HCT116 (cell line): Measurements from ENCODE around the gene SPEF2. TPM values are rescaled to one million over a fixed set of nuclear protein-coding genes. Genes with fewer than 3 reads are reported as not detected.

Experiments
- ATAC-seq: fragments of 200-7000 bp; cut with Tn5 transposase; 2 replicates; pipeline ENCODE4 v1.9.1; 2020; ENCODE audit warnings: mild to moderate bottlenecking, moderate library complexity
- BruUV-seq: library from RNA; stranded (reverse); fragments of 400-500 nt; replicated peaks from 2 replicates; lab custom pipeline; 2021; lab: Mats Ljungman, UMichigan
- CTCF ChIA-PET: fragments of 300-600 bp; sonication (Branson Sonifier 250); formaldehyde crosslinking; loops from one replicate; lab custom pipeline; 2021; ENCODE audit warnings: antibody characterized with exemption; lab: Charles Lee
- POLR2A ChIA-PET: fragments of 300-600, 350-600 bp; sonication (Branson Sonifier 250); formaldehyde crosslinking; loops from one replicate; lab custom pipeline; 2021; ENCODE audit warnings: antibody characterized with exemption; lab: Charles Lee
- RAD21 ChIA-PET, 2 experiments: fragments of 300-600 bp; sonication (Branson Sonifier 250); formaldehyde crosslinking; loops; one replicate each; lab custom pipeline; 2023; ENCODE audit warnings: low total read pairs in 2 of 2; ENCODE audit not compliant: uncharacterized antibody in 2 of 2, unreplicated experiment in 2 of 2, low non-redundant PET in 1 of 2; lab: Charles Lee
- DNase-seq: peaks from one replicate; pipeline ENCODE4 v3.0.0-alpha.2; 2010; ENCODE audit warnings: low read depth, low spot score
- H2AFZ ChIP-seq: fragments of 200-600 bp; shearing (Covaris generic), sonication (generic); 2 replicates; pipeline ENCODE4 v1.6.1; 2017; ENCODE audit warnings: low read depth, mixed run types, mixed read lengths, antibody characterized with exemption, low read length; ENCODE audit not compliant: poor library complexity, severe bottlenecking
- H3K27ac ChIP-seq: 2 replicates; pipeline ENCODE4 v1.5.1; 2012; ENCODE audit warnings: low read depth, low read length
- H3K27me3 ChIP-seq: fragments of 200-600 bp; sonication (generic); 2 replicates; pipeline ENCODE4 v1.6.1; 2016; ENCODE audit warnings: mixed run types, low read length, mixed read lengths; ENCODE audit not compliant: insufficient read depth
- H3K36me3 ChIP-seq, 2 experiments: fragments of 200-500 bp in 1 of 2; fragments of 200-600 bp in 1 of 2; sonication (Bioruptor generic) in 1 of 2; sonication (generic) in 1 of 2; 2 replicates each; pipeline versions ENCODE4 v1.5.1 to v1.6.1; 2014 to 2016; ENCODE audit warnings: low read length in 2 of 2, inconsistent platforms in 1 of 2, mixed read lengths in 1 of 2, mixed run types in 1 of 2; ENCODE audit not compliant: insufficient read depth in 2 of 2, control insufficient read depth in 1 of 2
- H3K4me1 ChIP-seq, 2 experiments: fragments of 200-600 bp in 1 of 2; sonication (generic) in 1 of 2; 2 replicates each; pipeline versions ENCODE4 v1.5.1 to v1.6.1; 2012 to 2017; ENCODE audit warnings: low read length in 2 of 2, inconsistent platforms in 1 of 2, mild to moderate bottlenecking in 1 of 2, mixed read lengths in 1 of 2, mixed run types in 1 of 2, moderate library complexity in 1 of 2; ENCODE audit not compliant: insufficient read depth in 2 of 2, control insufficient read depth in 1 of 2
- H3K4me2 ChIP-seq: fragments of 200-600 bp; sonication (generic); 2 replicates; pipeline ENCODE4 v1.6.1; 2017; ENCODE audit warnings: mixed run types, low read length, mixed read lengths
- H3K4me3 ChIP-seq, 2 experiments: fragments of 200-600 bp in 1 of 2; sonication (generic) in 1 of 2; replicated peaks in 1 of 2; 2 replicates each; pipeline ENCODE4 v1.5.1; 2011 to 2016; ENCODE audit warnings: low read length in 2 of 2, control low read depth in 1 of 2, low read depth in 1 of 2, mild to moderate bottlenecking in 1 of 2, mixed read lengths in 1 of 2, mixed run types in 1 of 2
- H3K79me2 ChIP-seq: fragments of 200-600 bp; sonication (generic); 2 replicates; pipeline ENCODE4 v1.6.1; 2017; ENCODE audit warnings: mild to moderate bottlenecking, mixed run types, low read length, moderate library complexity, mixed read lengths; ENCODE audit not compliant: insufficient read depth
- H3K9ac ChIP-seq: fragments of 200-600 bp; sonication (generic); 2 replicates; pipeline ENCODE4 v1.6.1; 2016; ENCODE audit warnings: low read length, mixed read lengths
- H3K9me2 ChIP-seq: fragments of 200-600 bp; sonication (generic), shearing (Covaris generic); 2 replicates; pipeline ENCODE4 v1.6.1; 2017; ENCODE audit warnings: mixed run types, mild to moderate bottlenecking, moderate library complexity; ENCODE audit not compliant: insufficient read depth
- H3K9me3 ChIP-seq, 2 experiments: fragments of 200-500 bp in 1 of 2; fragments of 200-600 bp in 1 of 2; sonication (Bioruptor generic) in 1 of 2; sonication (generic) in 1 of 2; 2 replicates each; pipeline ENCODE4 v1.6.1; 2014 to 2017; ENCODE audit warnings: low read length in 2 of 2, mixed read lengths in 2 of 2, inconsistent platforms in 1 of 2, low read depth in 1 of 2, mild to moderate bottlenecking in 1 of 2, mixed run types in 1 of 2, moderate library complexity in 1 of 2; ENCODE audit not compliant: control insufficient read depth in 1 of 2, insufficient read depth in 1 of 2
- H4K20me1 ChIP-seq: fragments of 200-600 bp; sonication (generic), shearing (Covaris generic); 2 replicates; pipeline ENCODE4 v1.6.1; 2017; ENCODE audit warnings: mixed run types, mild to moderate bottlenecking, moderate library complexity; ENCODE audit not compliant: insufficient read depth
- ATF3 ChIP-seq: IDR thresholded peaks from 2 replicates; pipeline ENCODE4 v1.6.1; 2012
- CEBPB ChIP-seq: IDR thresholded peaks from 2 replicates; pipeline ENCODE4 v1.6.1; 2012; ENCODE audit warnings: low read depth
- EGR1 ChIP-seq: IDR thresholded peaks from 2 replicates; pipeline ENCODE4 v1.6.1; 2012; ENCODE audit warnings: low read depth
- EZH2 ChIP-seq: fragments of 200-600 bp; sonication (generic); IDR thresholded peaks from 2 replicates; pipeline ENCODE4 v1.6.1; 2017; ENCODE audit warnings: antibody characterized with exemption, mixed run types
- MAX ChIP-seq: IDR thresholded peaks from 2 replicates; pipeline ENCODE4 v1.6.1; 2012
- POLR2A ChIP-seq: IDR thresholded peaks from 2 replicates; pipeline ENCODE4 v1.7.0; 2011; ENCODE audit warnings: borderline replicate concordance; ENCODE audit not compliant: insufficient read depth, insufficient read length; ENCODE audit errors: extremely low read depth
- POLR2AphosphoS5 ChIP-seq: IDR thresholded peaks from 2 replicates; pipeline ENCODE4 v1.6.1; 2011; ENCODE audit warnings: mild to moderate bottlenecking, low read depth, low read length, moderate library complexity
- RAD21 ChIP-seq: IDR thresholded peaks from 2 replicates; pipeline ENCODE4 v1.6.1; 2012; ENCODE audit warnings: low read depth, mild to moderate bottlenecking
- SIN3A ChIP-seq: IDR thresholded peaks from 2 replicates; pipeline ENCODE4 v1.6.1; 2012; ENCODE audit warnings: low read depth
- SP1 ChIP-seq: IDR thresholded peaks from 2 replicates; pipeline ENCODE4 v1.6.1; 2012; ENCODE audit warnings: low read depth
- SRF ChIP-seq: IDR thresholded peaks from 2 replicates; pipeline ENCODE4 v1.6.1; 2012; ENCODE audit warnings: low read depth
- TCF7L2 ChIP-seq: IDR thresholded peaks from 2 replicates; pipeline ENCODE4 v1.7.0; 2011; ENCODE audit warnings: borderline replicate concordance, inconsistent platforms; ENCODE audit not compliant: insufficient read depth, insufficient read length; ENCODE audit errors: extremely low read depth
- YY1 ChIP-seq: IDR thresholded peaks from 2 replicates; pipeline ENCODE4 v1.6.1; 2011; ENCODE audit warnings: low read length, low read depth, moderate library complexity, mild to moderate bottlenecking; ENCODE audit not compliant: insufficient replicate concordance; ENCODE audit errors: extremely low read depth
- ZFX ChIP-seq: fragments of 450-650 bp; IDR thresholded peaks from 2 replicates; pipeline ENCODE4 v1.6.1; 2017
- ZNF274 ChIP-seq: fragments of 200-500 bp; sonication (Bioruptor generic); IDR thresholded peaks from 2 replicates; pipeline ENCODE4 v1.6.1; 2014; ENCODE audit warnings: mild to moderate bottlenecking, low read depth, low read length, inconsistent platforms
- intact Hi-C: fragments of 100-400 bp; cut with micrococcal nuclease; formaldehyde crosslinking; loops from 2 replicates; pipeline ENCODE4 v1.10.0; 2022
- total RNA-seq: library from RNA; stranded (reverse); gene quantifications from one replicate; pipeline ENCODE4 v1.2.1, GENCODE V29; 2021; ENCODE audit not compliant: unreplicated experiment
- TF ChIP-seq, protein P1 (sequence below), 3 experiments: fragments of 200-600 bp in 1 of 3; sonication (generic) in 1 of 3; IDR thresholded peaks in 2 of 3; conservative IDR thresholded peaks in 1 of 3; 2 replicates each; pipeline ENCODE4 v1.5.1; 2012 to 2017; ENCODE audit warnings: low read depth in 2 of 3, low read length in 2 of 3, antibody characterized with exemption in 1 of 3, borderline replicate concordance in 1 of 3, control low read depth in 1 of 3, mild to moderate bottlenecking in 1 of 3, mixed read lengths in 1 of 3, mixed run types in 1 of 3, moderate library complexity in 1 of 3; ENCODE audit not compliant: insufficient read depth in 1 of 3

Gene SPEF2
- total RNA-seq, 1 experiment from 2014 or later, result 4.6 TPM

DNA sequence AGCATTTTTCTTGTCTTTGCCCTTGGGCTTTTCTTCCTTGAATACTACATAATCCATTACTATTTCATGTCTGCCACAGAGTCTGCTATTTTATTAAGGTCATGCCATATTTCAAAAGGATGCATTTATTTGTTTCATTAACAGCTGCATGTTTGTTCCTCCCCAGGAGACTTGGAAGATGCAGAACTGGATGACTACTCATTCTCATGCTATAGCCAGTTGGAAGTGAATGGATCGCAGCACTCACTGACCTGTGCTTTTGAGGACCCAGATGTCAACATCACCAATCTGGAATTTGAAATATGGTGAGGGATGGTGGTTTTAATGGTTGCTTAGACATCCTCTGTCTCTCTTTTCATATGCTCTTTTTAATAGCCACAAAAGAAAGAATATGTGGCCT lies 243.0 kb downstream of the SPEF2 start:
- ChIA-PET CTCF (no interaction called here), RAD21 (no interaction called here), POLR2A (no interaction called here)
- TF ChIP-seq ZNF274 (no peak), YY1 (no peak), EGR1 (no peak), SP1 (no peak), ATF3 (no peak), EZH2 (no peak), MAX (no peak), POLR2A (no peak), SIN3A (no peak), SRF (no peak), RAD21 (no peak), ZFX (no peak), CEBPB (no peak), POLR2AphosphoS5 (no peak), TCF7L2 (no peak)
- TF ChIP-seq, protein P1, sequence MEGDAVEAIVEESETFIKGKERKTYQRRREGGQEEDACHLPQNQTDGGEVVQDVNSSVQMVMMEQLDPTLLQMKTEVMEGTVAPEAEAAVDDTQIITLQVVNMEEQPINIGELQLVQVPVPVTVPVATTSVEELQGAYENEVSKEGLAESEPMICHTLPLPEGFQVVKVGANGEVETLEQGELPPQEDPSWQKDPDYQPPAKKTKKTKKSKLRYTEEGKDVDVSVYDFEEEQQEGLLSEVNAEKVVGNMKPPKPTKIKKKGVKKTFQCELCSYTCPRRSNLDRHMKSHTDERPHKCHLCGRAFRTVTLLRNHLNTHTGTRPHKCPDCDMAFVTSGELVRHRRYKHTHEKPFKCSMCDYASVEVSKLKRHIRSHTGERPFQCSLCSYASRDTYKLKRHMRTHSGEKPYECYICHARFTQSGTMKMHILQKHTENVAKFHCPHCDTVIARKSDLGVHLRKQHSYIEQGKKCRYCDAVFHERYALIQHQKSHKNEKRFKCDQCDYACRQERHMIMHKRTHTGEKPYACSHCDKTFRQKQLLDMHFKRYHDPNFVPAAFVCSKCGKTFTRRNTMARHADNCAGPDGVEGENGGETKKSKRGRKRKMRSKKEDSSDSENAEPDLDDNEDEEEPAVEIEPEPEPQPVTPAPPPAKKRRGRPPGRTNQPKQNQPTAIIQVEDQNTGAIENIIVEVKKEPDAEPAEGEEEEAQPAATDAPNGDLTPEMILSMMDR (IDR thresholded peaks at IDR 0.05 in 2 of 3, conservative IDR thresholded peaks at IDR 0.05 in 1 of 3; ENCODE audit: borderline replicate concordance in 1 of 3, insufficient read depth in 1 of 3, low read depth in 2 of 3, low read length in 2 of 3), result no peak
- peaks cover 0 to 17% of the 10 kb centered on the region in 2 experiments; a peak in 2 of 4 replicates for H3K4me1 ChIP-seq
- H3K27me3 ChIP-seq, result no peaks in the 10 kb centered on the region
- H2AFZ ChIP-seq, result no peak overlapping the region
- ATAC-seq (no peak), DNase-seq (no peak)
- H3K9me2 ChIP-seq, result no peaks in the 10 kb centered on the region
- no peak overlapping the region for H3K27ac ChIP-seq
- no TSS peak for BruUV-seq
- no peaks in the 10 kb centered on the region for H4K20me1 ChIP-seq
- no peaks in the 10 kb centered on the region for H3K79me2 ChIP-seq
- intact Hi-C loops, result no loop called here
- H3K4me3 ChIP-seq, result no peak overlapping the region
- no peak overlapping the region for H3K4me2 ChIP-seq
- no peaks in the 10 kb centered on the region for H3K9me3 ChIP-seq
- H3K9ac ChIP-seq, result no peak overlapping the region
- H3K36me3 ChIP-seq, result no peaks in the 10 kb centered on the region
